SK-N-MC (cell line): ENCODE results near the gene MUC5B.

Source experiments
- DNase-seq: peaks from one replicate; pipeline ENCODE4 v3.0.0-alpha.2; 2011; ENCODE audit warnings: low read depth, low spot score
- H3K27ac ChIP-seq: fragments of 200-600 bp; sonication (generic); 2 replicates; pipeline ENCODE4 v1.5.1; 2016; ENCODE audit warnings: mixed run types
- H3K36me3 ChIP-seq: fragments of 200-600 bp; sonication (generic); 2 replicates; pipeline ENCODE4 v1.6.1; 2017; ENCODE audit warnings: antibody characterized with exemption, low read length, mixed read lengths; ENCODE audit not compliant: insufficient read depth
- H3K4me3 ChIP-seq: fragments of 200-600 bp; sonication (generic); 2 replicates; pipeline ENCODE4 v1.5.1; 2016
- H3K9ac ChIP-seq: fragments of 200-600 bp; sonication (generic); 2 replicates; pipeline ENCODE4 v1.8.0; 2017; ENCODE audit warnings: mixed run types, mixed read lengths; ENCODE audit not compliant: insufficient read length
- H3K9me3 ChIP-seq: fragments of 200-600 bp; sonication (generic); 2 replicates; pipeline ENCODE4 v1.6.1; 2017; ENCODE audit warnings: low read depth, mild to moderate bottlenecking, antibody characterized with exemption, low read length, moderate library complexity, mixed read lengths
- EZH2 ChIP-seq: fragments of 200-600 bp; sonication (generic); IDR thresholded peaks from one replicate; pipeline ENCODE4 v1.6.1; 2017; ENCODE audit warnings: antibody characterized with exemption
- FOXP2 ChIP-seq: optimal IDR thresholded peaks from 2 replicates; pipeline ENCODE3; 2011; ENCODE audit warnings: mild to moderate bottlenecking, moderate library complexity; ENCODE audit not compliant: insufficient read depth; ENCODE audit errors: extremely low read length, control extremely low read depth
- POLR2AphosphoS5 ChIP-seq: IDR thresholded peaks from 2 replicates; pipeline ENCODE4 v1.6.1; 2012; ENCODE audit warnings: mild to moderate bottlenecking, low read depth, low read length, borderline replicate concordance

MUC5B gene

DNA sequence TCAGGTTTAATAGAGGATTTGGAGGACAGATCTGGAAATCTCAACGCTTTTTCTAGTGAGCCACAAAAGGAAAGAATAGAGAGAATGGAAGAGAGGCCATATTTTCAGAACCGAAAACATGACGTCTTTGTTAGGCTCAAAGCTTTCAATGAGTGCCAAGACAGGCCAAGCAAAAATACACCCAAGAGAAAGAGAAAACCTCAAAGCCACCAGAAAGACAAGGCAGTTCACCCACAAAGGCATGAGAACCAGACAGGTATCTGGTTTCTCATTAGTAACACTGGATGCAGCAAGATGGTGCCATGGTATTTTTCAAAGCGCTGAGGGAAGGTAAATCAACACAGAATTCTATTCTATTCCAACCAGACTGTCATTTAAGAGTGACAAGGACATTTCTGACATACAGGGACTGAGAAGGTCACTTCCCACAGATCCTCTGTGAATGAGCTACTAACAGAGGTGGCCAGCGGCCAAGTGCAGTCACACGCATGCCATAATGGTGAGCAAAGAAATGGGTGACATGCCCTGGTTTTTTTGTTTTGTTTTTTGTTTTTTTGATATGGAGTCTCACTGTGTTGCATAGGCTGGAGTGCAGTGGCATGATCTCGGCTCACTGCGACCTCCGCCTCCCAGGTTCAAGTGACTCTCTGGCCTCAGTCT is 44.7 kb downstream of the MUC5B start:
- Histone ChIP-seq H3K4me3 (no peak overlapping the region), H3K36me3 (no peaks in the 10 kb centered on the region), H3K9me3 (no peaks in the 10 kb centered on the region), H3K9ac (no peak overlapping the region), H3K27ac (no peak overlapping the region)
- DNase-seq = no peak
- TF ChIP-seq EZH2 (no peak), FOXP2 (no peak), POLR2AphosphoS5 (no peak)

DNA sequence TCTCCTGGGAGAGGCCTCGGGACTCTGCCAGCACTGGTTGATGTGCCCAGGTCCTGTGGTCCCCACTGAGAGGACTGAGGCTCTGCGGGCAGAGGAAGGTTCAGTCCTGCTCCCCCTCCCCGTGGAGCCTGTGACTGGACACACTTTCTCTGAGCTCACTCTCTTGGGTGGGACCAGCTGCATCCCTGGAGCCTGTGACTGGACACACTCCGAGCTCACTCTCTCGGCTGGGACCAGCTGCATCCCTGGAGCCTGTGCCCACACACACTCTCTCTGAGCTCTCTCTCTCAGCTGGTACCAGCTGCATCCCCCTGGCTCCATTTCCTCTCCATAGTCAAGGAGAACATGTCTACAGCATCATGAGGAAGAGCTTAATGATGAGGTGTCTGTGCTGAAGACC is 47.1 kb downstream of the MUC5B start:
- Histone ChIP-seq H3K9me3 (no peaks in the 10 kb centered on the region), H3K4me3 (no peak overlapping the region), H3K36me3 (no peaks in the 10 kb centered on the region), H3K9ac (no peak overlapping the region), H3K27ac (no peak overlapping the region)
- TF ChIP-seq POLR2AphosphoS5 = no peak
- TF ChIP-seq FOXP2 = no peak
- no peak for TF ChIP-seq EZH2
- no peak for DNase-seq

DNA sequence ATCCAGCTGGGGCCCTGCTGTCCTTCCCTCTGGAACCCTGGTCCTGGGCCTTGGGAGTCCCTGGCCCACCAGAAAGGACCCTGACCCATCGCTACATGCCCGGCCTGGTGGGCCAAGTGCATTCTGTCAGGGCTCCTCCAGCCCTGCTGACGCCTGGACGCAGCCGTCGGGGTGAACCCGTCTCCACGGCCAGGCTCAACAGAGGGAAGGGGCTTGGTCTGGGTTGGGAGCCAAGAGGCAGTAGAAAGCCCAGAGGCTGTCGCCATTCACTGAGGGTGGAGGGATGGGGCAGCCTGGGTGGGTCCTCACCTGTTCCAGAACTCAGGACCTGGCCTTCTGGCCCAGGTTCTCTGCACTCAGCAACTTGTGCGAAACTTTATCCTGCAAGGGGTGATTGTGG is 47.6 kb downstream of the MUC5B start:
- no peak for DNase-seq
- Histone ChIP-seq H3K36me3 (no peaks in the 10 kb centered on the region), H3K9ac (peak overlapping the region; percentile 53), H3K27ac (peak overlapping the region; percentile 85), H3K9me3 (no peaks in the 10 kb centered on the region), H3K4me3 (no peak overlapping the region)
- TF ChIP-seq FOXP2 = no peak
- TF ChIP-seq EZH2 = no peak
- no peak for TF ChIP-seq POLR2AphosphoS5

DNA sequence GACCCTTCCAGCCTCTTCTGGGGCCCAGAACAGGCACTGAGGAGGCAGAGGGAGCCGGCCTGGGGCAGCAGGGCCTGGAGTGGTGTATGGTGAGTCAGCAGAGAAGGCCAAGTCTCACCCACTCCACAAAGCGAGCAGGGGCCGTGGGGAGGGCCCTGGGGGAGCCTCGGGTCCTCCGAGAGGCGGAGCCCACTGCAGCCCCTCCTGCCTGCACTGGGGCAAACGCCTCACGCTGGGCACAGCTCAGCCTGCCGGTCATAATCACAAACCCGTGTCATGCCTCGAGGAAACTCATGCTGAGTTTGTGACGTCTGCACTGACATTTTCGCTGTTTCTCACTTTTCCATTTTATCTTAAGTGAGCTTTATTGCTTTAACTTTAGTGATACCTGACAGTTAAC is 48.1 kb downstream of the MUC5B start:
- peak overlapping the region; percentile 53 for H3K9ac ChIP-seq
- H3K4me3 ChIP-seq = peak overlapping the region; percentile 46
- no peak for DNase-seq
- peak overlapping the region; percentile 85 for H3K27ac ChIP-seq
- TF ChIP-seq POLR2AphosphoS5 (peak; percentile 54), EZH2 (no peak), FOXP2 (no peak)
- H3K9me3 ChIP-seq = no peaks in the 10 kb centered on the region
- H3K36me3 ChIP-seq = no peaks in the 10 kb centered on the region

DNA sequence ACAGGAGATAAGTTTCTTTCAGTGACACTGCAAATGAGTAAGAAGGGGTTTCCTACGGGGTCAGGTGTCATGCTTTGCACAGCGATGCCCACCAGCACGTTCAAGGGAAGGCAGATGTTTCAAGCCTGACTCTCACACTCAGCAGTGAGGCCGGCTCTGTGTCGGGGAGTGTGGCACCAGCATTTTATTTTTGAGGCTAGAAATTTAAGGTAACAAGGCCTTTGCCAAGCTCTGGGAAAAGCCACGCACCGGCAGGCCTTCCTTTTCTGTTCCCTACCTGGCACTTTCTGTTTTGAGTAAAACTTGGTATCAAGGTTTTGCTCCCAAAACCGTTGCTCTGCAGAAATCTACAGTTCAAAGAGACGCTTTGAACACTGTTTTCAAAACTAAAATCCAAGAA is 48.5 kb downstream of the MUC5B start:
- H3K4me3 ChIP-seq = peak overlapping the region; percentile 46
- no peaks in the 10 kb centered on the region for H3K36me3 ChIP-seq
- peak overlapping the region; percentile 37 for H3K9ac ChIP-seq
- H3K9me3 ChIP-seq = no peaks in the 10 kb centered on the region
- peak overlapping the region; percentile 85 for H3K27ac ChIP-seq
- no peak for DNase-seq
- TF ChIP-seq EZH2 = no peak
- TF ChIP-seq POLR2AphosphoS5 = no peak
- no peak for TF ChIP-seq FOXP2

DNA sequence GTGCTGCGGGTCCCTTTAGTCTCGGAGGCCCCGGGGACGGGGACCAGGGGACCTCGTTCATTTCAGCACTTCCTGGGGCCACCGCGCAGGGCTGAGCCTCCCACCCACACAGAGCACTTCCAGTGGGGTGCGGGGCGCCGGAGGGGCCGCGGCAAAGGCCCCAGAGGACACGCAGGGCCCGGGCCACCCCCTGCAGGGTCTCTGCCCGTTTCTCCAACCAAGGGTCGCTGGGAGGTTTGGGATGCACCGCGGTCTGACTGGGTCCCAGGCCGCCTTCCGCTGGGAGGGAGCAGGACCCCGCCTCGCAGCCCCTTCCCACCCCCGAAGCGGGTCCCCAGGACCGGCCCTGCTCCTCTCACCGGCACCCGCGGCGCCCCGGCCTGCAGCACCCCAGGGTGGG is 49.1 kb downstream of the MUC5B start:
- H3K9ac ChIP-seq = peak overlapping the region; percentile 37
- DNase-seq = no peak
- TF ChIP-seq FOXP2 (no peak), POLR2AphosphoS5 (no peak), EZH2 (no peak)
- H3K27ac ChIP-seq = peak overlapping the region; percentile 85
- no peaks in the 10 kb centered on the region for H3K9me3 ChIP-seq
- no peak overlapping the region for H3K4me3 ChIP-seq
- H3K36me3 ChIP-seq = no peaks in the 10 kb centered on the region

DNA sequence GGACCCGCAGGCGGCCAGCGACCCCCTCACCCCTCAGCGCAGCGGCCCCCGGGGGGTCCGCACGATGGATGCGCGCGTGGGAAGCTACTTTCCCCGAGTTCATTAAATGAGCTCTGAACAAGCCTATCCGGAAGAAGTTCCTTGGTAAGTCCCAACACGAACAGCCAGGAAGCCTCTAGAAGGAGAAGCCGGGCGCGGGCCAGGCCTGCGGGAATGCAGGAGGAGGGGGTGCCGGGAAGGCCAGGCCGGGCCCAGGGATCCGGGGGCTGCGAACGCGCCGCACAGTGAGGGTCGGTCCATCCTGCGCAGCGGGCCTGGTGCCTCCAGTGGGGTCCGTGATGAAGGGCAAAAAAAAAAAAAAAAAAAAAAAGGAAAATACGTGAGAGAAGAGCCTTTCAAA is 49.7 kb downstream of the MUC5B start:
- no peak for DNase-seq
- Histone ChIP-seq H3K4me3 (no peak overlapping the region), H3K27ac (no peak overlapping the region), H3K9ac (no peak overlapping the region), H3K9me3 (no peaks in the 10 kb centered on the region), H3K36me3 (no peaks in the 10 kb centered on the region)
- TF ChIP-seq POLR2AphosphoS5 (no peak), FOXP2 (no peak), EZH2 (no peak)

DNA sequence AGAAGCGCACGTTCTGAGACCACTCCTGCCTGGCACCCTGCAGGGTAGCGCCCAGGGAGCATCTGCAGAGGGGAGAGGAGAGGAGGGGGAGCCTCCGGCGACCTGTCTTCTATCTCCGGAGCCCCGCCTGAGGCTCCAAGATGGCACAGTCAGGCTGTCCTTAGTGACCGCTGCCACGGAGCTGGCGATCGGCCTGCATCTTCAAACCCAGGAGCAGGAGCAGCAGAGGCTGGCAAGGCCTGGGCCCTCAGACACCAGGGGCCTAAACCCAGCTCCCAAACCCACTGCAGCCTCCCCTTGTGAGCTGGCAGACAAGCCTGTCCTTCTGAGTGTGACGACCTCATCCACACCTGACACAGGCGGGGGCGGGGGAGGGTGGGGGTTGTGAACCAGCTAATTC is 51.6 kb downstream of the MUC5B start:
- no peak overlapping the region for H3K4me3 ChIP-seq
- no peak overlapping the region for H3K9ac ChIP-seq
- peak overlapping the region; percentile 46; the same call in 1 of the 2 replicates for H3K27ac ChIP-seq
- TF ChIP-seq EZH2 = no peak
- TF ChIP-seq POLR2AphosphoS5 = no peak
- TF ChIP-seq FOXP2 = no peak
- DNase-seq = no peak
- no peaks in the 10 kb centered on the region for H3K36me3 ChIP-seq
- no peaks in the 10 kb centered on the region for H3K9me3 ChIP-seq

DNA sequence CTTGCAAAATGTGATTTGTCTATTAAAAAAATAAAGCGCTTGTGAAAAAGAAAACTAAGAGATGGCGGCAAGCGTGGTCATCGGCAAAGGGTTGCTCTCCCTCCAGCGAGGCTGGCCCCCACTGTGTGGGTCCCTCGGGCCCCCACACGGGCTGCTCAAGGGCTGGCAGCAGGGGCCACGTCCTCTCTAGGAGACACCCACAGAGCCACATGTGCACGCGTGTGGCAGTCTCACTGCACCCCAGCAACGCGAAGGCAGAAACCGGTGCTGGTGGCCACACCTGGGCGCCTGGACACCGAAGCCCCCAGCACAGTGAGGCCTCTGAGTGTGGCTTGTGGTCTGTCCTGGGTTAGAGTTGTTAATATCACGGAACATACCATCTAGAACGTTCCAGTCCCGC is 52.2 kb downstream of the MUC5B start:
- TF ChIP-seq EZH2 (no peak), POLR2AphosphoS5 (no peak), FOXP2 (no peak)
- Histone ChIP-seq H3K9ac (no peak overlapping the region), H3K4me3 (no peak overlapping the region), H3K9me3 (no peaks in the 10 kb centered on the region), H3K36me3 (no peaks in the 10 kb centered on the region; the same call in 1 of the 2 replicates), H3K27ac (peak overlapping the region; percentile 46; the same call in 1 of the 2 replicates)
- no peak for DNase-seq
